NCI-H146 treated with DMSO at 0.1 percent for 48 hours (cell line): ENCODE data around the gene LEFTY1.

Experiments
- DNase-seq: peaks from one replicate; lab custom pipeline; 2025; ENCODE audit not compliant: unreplicated experiment; lab: John Stamatoyannopoulos, UW

Gene LEFTY1

DNA sequence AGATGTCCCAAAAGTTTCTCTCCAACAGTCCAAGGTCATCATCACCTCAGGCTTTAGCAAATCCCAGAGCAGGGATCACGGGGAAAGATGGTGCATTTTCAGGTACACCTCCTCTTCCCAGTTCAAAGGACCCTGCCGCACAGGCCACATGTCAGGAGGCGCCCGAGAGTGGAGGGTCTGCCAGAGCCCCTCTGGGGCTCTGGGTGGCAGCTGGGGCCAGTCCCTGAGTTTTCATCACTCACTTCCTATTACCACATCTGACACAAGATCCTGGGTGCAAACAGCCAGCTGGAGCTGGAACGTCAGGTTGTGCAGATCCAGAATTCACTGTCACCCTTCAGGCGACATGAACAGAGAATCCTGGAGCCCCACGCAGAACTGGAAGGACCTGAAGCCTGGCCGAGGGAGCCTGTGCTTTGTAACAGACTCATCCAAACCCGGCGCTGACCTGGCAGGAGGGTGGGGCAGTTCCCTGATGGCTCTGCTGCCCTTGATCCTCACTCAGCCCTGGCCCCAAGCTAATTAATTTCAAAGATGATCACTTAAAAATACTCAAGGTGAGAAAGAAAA, 15.6 kb downstream of the LEFTY1 start:
- no peak for DNase-seq

GRCh38 chr1:225872075-225872430, 16.9 kb downstream of the LEFTY1 start:
- DNase-seq = no peak

- DNase-seq = peak; percentile 62
These were observed 17.4 kb downstream of the LEFTY1 start for GRCh38 chr1:225871359-225872074.

GRCh38 chr1:225870911-225871310, 18.0 kb downstream of the LEFTY1 start:
- peak; percentile 46 for DNase-seq

GRCh38 chr1:225868631-225869330, 20.2 kb downstream of the LEFTY1 start:
- peak; percentile 83 for DNase-seq

DNA sequence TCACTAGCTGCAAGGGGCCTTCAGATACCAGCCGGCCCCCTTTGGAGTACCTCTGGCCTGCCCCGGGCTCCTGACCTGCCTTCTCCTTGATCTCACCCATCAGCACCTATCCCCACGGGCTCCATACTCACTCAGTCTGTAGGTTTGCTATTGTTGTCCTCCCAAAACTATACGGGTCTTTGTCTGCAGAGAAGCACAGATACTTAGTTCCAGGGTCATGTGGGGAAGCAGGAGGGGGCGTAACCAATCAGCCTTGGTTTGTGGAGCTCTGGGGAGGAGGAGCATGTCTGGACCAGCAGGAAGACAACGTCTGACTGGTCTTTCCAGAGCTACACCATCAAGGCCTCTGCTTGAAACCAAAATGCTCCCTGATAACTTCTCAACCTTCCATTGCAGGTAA, 22.0 kb downstream of the LEFTY1 start:
- no peak for DNase-seq

- no peak for DNase-seq
These were observed 22.7 kb downstream of the LEFTY1 start for GRCh38 chr1:225866061-225866837.

DNA sequence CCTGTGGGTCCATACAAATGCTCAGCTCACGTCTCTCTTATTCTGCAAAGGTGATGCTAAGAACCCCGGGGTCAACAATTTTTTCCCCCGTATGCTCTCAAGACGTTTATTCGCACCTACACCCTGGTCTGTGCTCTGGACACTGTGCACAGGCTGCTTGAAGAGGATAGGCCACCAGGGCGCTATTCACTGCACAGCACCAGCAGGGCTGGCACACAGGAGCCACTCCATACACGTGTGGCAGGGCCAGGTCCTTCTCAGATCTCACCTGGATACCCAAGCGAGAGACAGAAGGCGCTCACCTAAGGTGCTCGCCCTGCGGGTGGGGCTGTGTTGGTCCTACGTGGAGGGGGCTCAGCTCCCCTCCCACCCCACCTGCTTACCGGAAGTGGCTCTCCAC, 23.4 kb downstream of the LEFTY1 start:
- no peak for DNase-seq

DNA sequence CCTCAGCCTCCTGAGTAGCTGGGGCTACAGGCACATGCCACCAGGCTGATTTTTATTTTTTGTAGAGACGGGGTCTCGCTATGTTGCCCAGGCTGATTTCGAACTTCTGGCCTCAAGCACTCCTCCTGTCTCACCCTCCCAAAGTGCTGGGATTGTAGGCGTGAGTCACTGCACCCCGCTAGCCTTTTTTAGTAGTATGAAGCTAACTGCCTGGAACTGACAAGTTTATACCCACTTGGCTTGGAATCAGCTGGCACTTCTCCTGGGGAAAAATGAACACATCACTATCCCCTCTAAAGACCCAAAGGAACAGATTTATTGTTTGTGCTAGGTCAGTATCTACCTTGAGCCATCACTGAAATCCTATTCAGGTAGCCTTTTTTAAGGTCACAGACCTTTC, 25.8 kb downstream of the LEFTY1 start:
- DNase-seq = no peak

- no peak for DNase-seq
These were observed 26.4 kb downstream of the LEFTY1 start for GRCh38 chr1:225862581-225862950.

- no peak for DNase-seq
These were observed 26.9 kb downstream of the LEFTY1 start for GRCh38 chr1:225861834-225862580.

GRCh38 chr1:225860876-225861441, 28.0 kb downstream of the LEFTY1 start:
- no peak for DNase-seq

- DNase-seq = no peak
These were observed 28.8 kb downstream of the LEFTY1 start for GRCh38 chr1:225860107-225860506.

DNA sequence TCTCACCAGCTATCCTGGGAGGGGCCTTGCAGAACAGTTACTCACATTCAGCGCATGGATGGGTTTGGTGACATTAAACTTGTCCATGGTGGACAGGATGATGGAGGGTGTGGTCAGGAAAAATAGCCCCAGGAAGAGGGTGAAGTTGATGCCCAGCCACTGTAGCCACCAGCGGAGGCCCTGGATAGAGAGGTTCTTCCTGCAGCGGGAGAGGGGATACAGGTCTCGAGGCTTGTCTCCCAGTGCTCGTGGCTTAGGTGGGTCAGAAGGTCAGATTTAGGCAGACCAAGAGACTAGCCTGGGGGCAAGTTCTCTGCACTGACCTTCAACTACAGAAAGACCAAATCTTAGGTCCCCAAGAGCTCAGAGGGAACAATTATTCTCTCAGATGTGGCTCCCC, 29.8 kb downstream of the LEFTY1 start:
- no peak for DNase-seq

DNA sequence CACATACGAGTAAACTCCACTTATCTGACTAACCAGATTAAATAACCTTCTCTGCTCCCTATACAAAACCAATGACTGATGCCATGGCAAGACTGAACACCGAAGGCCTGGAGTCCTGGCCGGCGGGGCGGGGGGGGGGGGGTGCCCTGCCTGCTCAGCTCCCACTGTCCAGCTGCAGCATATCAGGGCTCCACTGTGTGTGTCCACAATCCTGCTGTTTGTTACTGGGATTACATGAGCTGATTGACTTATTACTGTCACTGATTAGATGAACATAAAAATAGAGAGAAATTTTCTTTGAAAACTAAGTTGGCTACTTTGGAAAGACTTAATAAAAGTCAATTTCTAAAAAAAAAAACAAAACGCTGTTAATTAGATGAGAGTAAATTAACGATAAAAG, 31.7 kb downstream of the LEFTY1 start:
- DNase-seq = no peak

DNA sequence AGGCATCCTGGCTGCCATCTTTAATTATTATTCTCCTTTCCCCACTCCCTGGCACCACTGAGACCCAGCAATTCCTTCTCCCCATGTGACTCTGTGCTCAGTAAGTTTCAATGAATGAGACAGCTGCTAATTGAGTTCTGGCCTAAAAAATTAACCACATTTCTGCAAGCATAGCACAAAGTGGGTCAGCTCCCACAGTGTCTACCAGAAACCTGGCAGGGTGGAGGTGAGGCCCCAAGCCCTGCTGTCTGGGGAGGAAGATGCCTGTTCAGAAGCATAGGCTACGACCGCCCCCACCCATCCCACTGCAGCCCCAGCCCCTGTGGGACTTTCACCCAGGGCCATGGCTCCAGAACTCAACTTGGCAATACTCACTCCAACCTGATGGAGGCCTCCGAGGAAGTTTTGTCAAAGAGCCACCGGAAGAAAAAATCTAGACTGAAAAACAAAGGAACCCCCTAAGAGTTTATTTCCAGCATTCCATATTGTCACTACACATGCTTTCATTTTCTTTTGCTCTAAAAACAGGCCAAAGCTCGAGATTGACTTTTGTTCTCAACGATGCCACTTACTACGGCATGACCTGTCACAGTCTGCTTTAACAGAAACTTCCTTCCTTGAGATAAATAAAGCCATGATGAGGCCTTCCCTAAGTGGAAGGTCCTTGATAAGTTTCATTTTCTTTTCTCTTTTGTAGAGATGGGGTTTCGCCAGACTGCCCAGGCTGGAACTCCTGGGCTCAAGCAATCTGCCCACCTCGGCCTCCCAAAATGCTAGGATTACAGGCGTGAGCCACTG, 33.2 kb downstream of the LEFTY1 start:
- no peak for DNase-seq

DNA sequence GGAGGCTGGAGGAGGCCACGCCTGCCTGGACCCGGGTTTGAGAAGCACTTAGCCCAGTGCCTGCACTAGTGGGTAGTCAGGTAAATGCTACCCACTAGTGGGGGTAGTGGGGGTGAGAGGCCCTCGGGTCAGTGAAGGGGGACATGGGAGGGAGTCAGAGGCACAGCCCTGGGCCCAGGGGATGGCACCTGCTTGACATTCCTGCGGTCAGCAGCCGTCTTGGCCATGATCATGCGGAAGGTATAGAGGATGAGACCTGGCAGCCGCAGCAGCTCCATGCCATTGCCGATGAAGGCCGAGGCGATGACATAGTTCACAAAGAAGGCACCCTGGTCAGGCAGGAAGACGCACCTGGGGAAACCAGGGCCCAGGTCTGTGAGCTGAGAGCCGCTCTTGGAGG, 35.5 kb downstream of the LEFTY1 start:
- DNase-seq = no peak

- DNase-seq = no peak
These were observed 36.4 kb downstream of the LEFTY1 start for GRCh38 chr1:225852413-225853124.

- DNase-seq = no peak
These were observed 37.1 kb downstream of the LEFTY1 start for GRCh38 chr1:225851805-225852204.
